Endothelial cell of umbilical vein (primary cell): ENCODE results near the gene RHCE. TPM values are rescaled to one million over a fixed set of nuclear protein-coding genes. Genes with fewer than 3 reads are reported as not detected.

Experiments used
- BruUV-seq: library from RNA; stranded (reverse); fragments of 400-500 nt; replicated peaks from 2 replicates; lab custom pipeline; 2021; lab: Mats Ljungman, UMichigan
- CTCF ChIA-PET: fragments of 300-600, 350-600 bp; sonication (Branson Sonifier 250); formaldehyde crosslinking; loops from one replicate; lab custom pipeline; 2021; ENCODE audit warnings: antibody characterized with exemption, inconsistent platforms; lab: Charles Lee
- POLR2A ChIA-PET: fragments of 300-600, 350-600 bp; sonication (Branson Sonifier 250); formaldehyde crosslinking; loops from one replicate; lab custom pipeline; 2021; ENCODE audit warnings: antibody characterized with exemption, inconsistent platforms; lab: Charles Lee
- DNase-seq: peaks from one replicate; pipeline ENCODE4 v3.0.0-alpha.2; 2011; ENCODE audit warnings: low read depth, low spot score
- FAIRE-seq: peaks from 2 replicates; lab custom pipeline; 2011; peaks lifted over from hg19 to GRCh38; lab: Jason Lieb, UNC
- H2AFZ ChIP-seq: 2 replicates; pipeline ENCODE4 v1.6.0; 2012; ENCODE audit warnings: low read depth, low read length, control low read depth, inconsistent platforms
- H3K27ac ChIP-seq: 2 replicates; pipeline ENCODE4 v1.5.1; 2011; ENCODE audit warnings: low read depth, mild to moderate bottlenecking, control low read depth, low read length, moderate library complexity; ENCODE audit not compliant: insufficient read depth
- H3K27me3 ChIP-seq, 2 experiments: 2 replicates each; pipeline versions ENCODE4 v1.6.0 to v1.6.1; 2011; ENCODE audit warnings: low read length in 2 of 2, mixed read lengths in 1 of 2; ENCODE audit not compliant: control insufficient read depth in 2 of 2, insufficient read depth in 2 of 2
- H3K36me3 ChIP-seq, 2 experiments: 2 replicates in 1 of 2; 3 replicates in 1 of 2; pipeline ENCODE4 v1.5.1; 2011; ENCODE audit warnings: low read length in 2 of 2, mild to moderate bottlenecking in 1 of 2, moderate library complexity in 1 of 2; ENCODE audit not compliant: control insufficient read depth in 2 of 2, insufficient read depth in 2 of 2; ENCODE audit errors: extremely low read depth in 1 of 2
- H3K4me1 ChIP-seq: 3 replicates; pipeline ENCODE4 v1.5.1; 2011; ENCODE audit warnings: mild to moderate bottlenecking, low read length; ENCODE audit not compliant: control insufficient read depth, insufficient read depth; ENCODE audit errors: extremely low read depth
- H3K4me2 ChIP-seq: 2 replicates; pipeline ENCODE4 v1.6.1; 2011; ENCODE audit warnings: low read length, control low read depth, mixed read lengths; ENCODE audit not compliant: insufficient read depth
- H3K4me3 ChIP-seq, 3 experiments: fragments of 200-600 bp in 1 of 3; sonication (generic), shearing (Covaris generic) in 1 of 3; replicated peaks in 1 of 3; 2 replicates each; pipeline ENCODE4 v1.5.1; 2011 to 2016; ENCODE audit warnings: control low read depth in 3 of 3, low read length in 3 of 3, mild to moderate bottlenecking in 2 of 3, inconsistent platforms in 1 of 3, low read depth in 1 of 3, moderate library complexity in 1 of 3; ENCODE audit not compliant: insufficient read depth in 1 of 3
- H3K79me2 ChIP-seq: 2 replicates; pipeline ENCODE4 v1.6.0; 2012; ENCODE audit warnings: low read length, inconsistent platforms; ENCODE audit not compliant: control insufficient read depth, insufficient read depth
- H3K9ac ChIP-seq: replicated peaks from 2 replicates; pipeline ENCODE3; 2011; ENCODE audit warnings: low read length, control low read depth; ENCODE audit not compliant: insufficient read depth; ENCODE audit errors: extremely low read depth
- H3K9me1 ChIP-seq: replicated peaks from 3 replicates; pipeline ENCODE4 v1.6.0; 2011; ENCODE audit warnings: mild to moderate bottlenecking, low read length; ENCODE audit not compliant: control insufficient read depth, insufficient read depth; ENCODE audit errors: extremely low read depth
- H3K9me3 ChIP-seq: replicated peaks from 2 replicates; pipeline ENCODE4 v1.5.1; 2012; ENCODE audit warnings: low read length, inconsistent platforms; ENCODE audit not compliant: control insufficient read depth, insufficient read depth
- H4K20me1 ChIP-seq: replicated peaks from 2 replicates; pipeline ENCODE3; 2011; ENCODE audit warnings: mild to moderate bottlenecking, low read length; ENCODE audit not compliant: control insufficient read depth, insufficient read depth; ENCODE audit errors: extremely low read depth
- CTCF ChIP-seq, 2 donors: IDR thresholded peaks; 1 replicate in 1 of 2; 2 replicates in 1 of 2; pipeline ENCODE4 v1.5.1; 2011; ENCODE audit warnings: low read length in 2 of 2, mild to moderate bottlenecking in 2 of 2, moderate library complexity in 2 of 2, control low read depth in 1 of 2, inconsistent platforms in 1 of 2, low read depth in 1 of 2; ENCODE audit not compliant: insufficient read depth in 1 of 2; ENCODE audit errors: extremely low read depth in 1 of 2
- EZH2 ChIP-seq: IDR thresholded peaks from 2 replicates; pipeline ENCODE4 v1.6.1; 2012; ENCODE audit warnings: borderline replicate concordance, low read depth, mild to moderate bottlenecking, moderate library complexity, low read length, inconsistent platforms; ENCODE audit not compliant: severe bottlenecking
- FOS ChIP-seq: IDR thresholded peaks from 2 replicates; pipeline ENCODE4 v1.6.1; 2011; ENCODE audit warnings: mild to moderate bottlenecking, low read length, moderate library complexity, borderline replicate concordance; ENCODE audit not compliant: insufficient read depth
- GATA2 ChIP-seq: IDR thresholded peaks from 2 replicates; pipeline ENCODE4 v1.7.0; 2011; ENCODE audit warnings: low read depth, mild to moderate bottlenecking, moderate library complexity, mixed read lengths, low read length; ENCODE audit not compliant: insufficient read length, insufficient read depth
- JUN ChIP-seq: IDR thresholded peaks from 2 replicates; pipeline ENCODE4 v1.6.1; 2011; ENCODE audit warnings: borderline replicate concordance, low read depth; ENCODE audit not compliant: insufficient read length, insufficient read depth
- MAX ChIP-seq: IDR thresholded peaks from 2 replicates; pipeline ENCODE4 v1.6.1; 2011; ENCODE audit not compliant: insufficient read depth, insufficient read length
- MYC ChIP-seq: IDR thresholded peaks from one replicate; pipeline ENCODE4 v1.6.1; 2011; ENCODE audit warnings: mild to moderate bottlenecking, low read depth, low read length
- POLR2A ChIP-seq: IDR thresholded peaks from 2 replicates; pipeline ENCODE4 v1.6.1; 2012; ENCODE audit warnings: low read depth, mild to moderate bottlenecking, control low read depth, low read length
- POLR2AphosphoS5 ChIP-seq: IDR thresholded peaks from 2 replicates; pipeline ENCODE4 v1.6.1; 2012; ENCODE audit warnings: low read depth, mild to moderate bottlenecking, control low read depth, low read length, moderate library complexity; ENCODE audit not compliant: insufficient read depth
- dilution Hi-C: fragments of 300-500 bp; cut with MboI; formaldehyde crosslinking; loops from one replicate; pipeline ENCODE4 v1.15.0; 2019; ENCODE audit warnings: low sequenced_read_pairs; ENCODE audit not compliant: extremely low pct_ligation_motif_present
- intact Hi-C: fragments of 100-400 bp; cut with micrococcal nuclease; formaldehyde crosslinking; loops from one replicate; pipeline ENCODE4 v1.10.0; 2022
- polyA plus RNA-seq, 4 experiments: library from polyadenylated mRNA; depleted of rRNA in 3 of 4; stranded (reverse) in 3 of 4; unstranded in 1 of 4; fragments of >200 nt; gene quantifications; 2 replicates each; pipeline versions ENCODE4 v1.2.1 to v1.2.3, GENCODE V29; 2011 to 2012; ENCODE audit warnings: missing spikeins in 1 of 4
- total RNA-seq: library from RNA; stranded (reverse); gene quantifications from 2 replicates; pipeline ENCODE4 v1.2.3, GENCODE V29; 2021

Gene RHCE
- total and polyA plus RNA-seq, 2 donors (not counting 3 experiments of a cell fraction or from before 2014, with no cell fraction given), result 0.07 TPM; not detected in 1

- intact Hi-C loops, result no loop called here
- BruUV-seq, result no TSS peak
These were observed 21.6 kb upstream of the RHCE start for GRCh38 chr1:25442178-25442577.

GRCh38 chr1:25439287-25439686 lies 18.7 kb upstream of the RHCE start:
- dilution Hi-C loops, result no loop called here
- Histone ChIP-seq H3K27me3 (no peaks in the 10 kb centered on the region), H2AFZ (no peak overlapping the region), H3K4me3 (no peak overlapping the region), H4K20me1 (peaks cover 2% of the 10 kb centered on the region), H3K9ac (no peak overlapping the region), H3K79me2 (peaks cover 73% of the 10 kb centered on the region), H3K27ac (no peak overlapping the region), H3K4me1 (peaks cover 22% of the 10 kb centered on the region), H3K4me2 (no peak overlapping the region), H3K9me1 (no peaks in the 10 kb centered on the region), H3K36me3 (peaks cover 0 to 2% of the 10 kb centered on the region in 2 experiments), H3K9me3 (no peaks in the 10 kb centered on the region)
- FAIRE-seq (no peak), DNase-seq (no peak)
- ChIA-PET CTCF (no interaction called here), POLR2A (no interaction called here)
- intact Hi-C loops, result loop anchor here (10.0 kb wide), 1 partner anchor 366 kb away; the partner anchor contains the start of gene SELENON
- TF ChIP-seq EZH2 (no peak), FOS (no peak), POLR2AphosphoS5 (no peak), CTCF (IDR thresholded peaks at IDR 0.05; ENCODE audit: extremely low read depth in 1 of 2, insufficient read depth in 1 of 2, low read depth in 1 of 2, low read length in 2 of 2) (no peak), POLR2A (no peak), MAX (no peak), JUN (no peak), GATA2 (no peak), MYC (no peak)
- no TSS peak for BruUV-seq

More at GRCh38 chr1:25442178-25442577, 21.6 kb upstream of the RHCE start:
- Histone ChIP-seq H3K9ac (no peak overlapping the region), H3K9me3 (no peaks in the 10 kb centered on the region), H2AFZ (no peak overlapping the region), H4K20me1 (no peaks in the 10 kb centered on the region), H3K4me3 (no peak overlapping the region), H3K36me3 (peaks cover 0 to 2% of the 10 kb centered on the region in 2 experiments), H3K27me3 (no peaks in the 10 kb centered on the region), H3K9me1 (no peaks in the 10 kb centered on the region), H3K27ac (no peak overlapping the region), H3K4me2 (no peak overlapping the region), H3K4me1 (peaks cover 6% of the 10 kb centered on the region), H3K79me2 (peaks cover 62% of the 10 kb centered on the region)
- dilution Hi-C loops, result no loop called here
- POLR2A ChIA-PET, result interaction anchor here (1.4 kb wide), 1 partner anchor 12 kb away, joined by 3 read pairs; no protein-coding TSS in a partner anchor
- CTCF ChIA-PET, result interaction anchor here (0.6 to 2.2 kb wide), 9 partner anchors 9 to 131 kb away, joined by 3 to 20 read pairs (median 6); no protein-coding TSS in a partner anchor
- peak; percentile 81 for DNase-seq
- peak; percentile 75 for FAIRE-seq
- TF ChIP-seq EZH2, result no peak
- no peak for TF ChIP-seq MYC
- peak; percentile 68 for TF ChIP-seq FOS
- TF ChIP-seq POLR2A, result no peak
- TF ChIP-seq JUN, result peak; percentile 61
